Mucosa of stomach (tissue), 1 donor: ENCODE data around the gene SGK1.

Source experiments
- H3K27me3 ChIP-seq: one replicate; pipeline ENCODE4 v1.7.0; 2013; ENCODE audit warnings: mild to moderate bottlenecking, low read length; ENCODE audit not compliant: control insufficient read depth, insufficient read depth
- H3K36me3 ChIP-seq: one replicate; pipeline ENCODE4 v1.7.0; 2013; ENCODE audit warnings: low read length; ENCODE audit not compliant: control insufficient read depth, insufficient read depth
- H3K4me1 ChIP-seq: one replicate; pipeline ENCODE4 v1.7.0; 2013; ENCODE audit warnings: mild to moderate bottlenecking, low read length; ENCODE audit not compliant: control insufficient read depth, insufficient read depth
- H3K4me3 ChIP-seq: one replicate; pipeline ENCODE4 v1.7.0; 2013; ENCODE audit warnings: low read length
- H3K9ac ChIP-seq: one replicate; pipeline ENCODE4 v1.7.0; 2013; ENCODE audit warnings: mild to moderate bottlenecking, low read length, moderate library complexity
- H3K9me3 ChIP-seq: one replicate; pipeline ENCODE4 v1.7.0; 2013; ENCODE audit warnings: mild to moderate bottlenecking, low read length, moderate library complexity; ENCODE audit not compliant: control insufficient read depth
- donor health status: Pancreatic carcinoma.

Gene SGK1

GRCh38 chr6:134166511-134167261, 151.2 kb downstream of the SGK1 start:
- Histone ChIP-seq H3K9ac (no peak overlapping the region), H3K4me3 (no peak overlapping the region), H3K27me3 (no peaks in the 10 kb centered on the region), H3K9me3 (no peaks in the 10 kb centered on the region), H3K36me3 (peaks cover 5% of the 10 kb centered on the region), H3K4me1 (peaks cover 18% of the 10 kb centered on the region)

- H3K27me3 ChIP-seq = no peaks in the 10 kb centered on the region
- H3K9ac ChIP-seq = no peak overlapping the region
- H3K4me1 ChIP-seq = peaks cover 18% of the 10 kb centered on the region
- H3K4me3 ChIP-seq = no peak overlapping the region
- H3K36me3 ChIP-seq = no peaks in the 10 kb centered on the region
- H3K9me3 ChIP-seq = no peaks in the 10 kb centered on the region
Measured at GRCh38 chr6:134165561-134166201, 152.2 kb downstream of the SGK1 start.

- Histone ChIP-seq H3K9me3 (no peaks in the 10 kb centered on the region), H3K9ac (no peak overlapping the region), H3K4me1 (peaks cover 18% of the 10 kb centered on the region), H3K4me3 (no peak overlapping the region), H3K27me3 (no peaks in the 10 kb centered on the region), H3K36me3 (no peaks in the 10 kb centered on the region)
Measured at GRCh38 chr6:134164300-134164699, 153.6 kb downstream of the SGK1 start.

GRCh38 chr6:134162932-134163331, 155.0 kb downstream of the SGK1 start:
- Histone ChIP-seq H3K9ac (no peak overlapping the region), H3K36me3 (no peaks in the 10 kb centered on the region), H3K4me1 (peaks cover 18% of the 10 kb centered on the region), H3K4me3 (no peak overlapping the region), H3K27me3 (no peaks in the 10 kb centered on the region), H3K9me3 (no peaks in the 10 kb centered on the region)

- Histone ChIP-seq H3K9ac (no peak overlapping the region), H3K4me3 (no peak overlapping the region), H3K36me3 (no peaks in the 10 kb centered on the region), H3K9me3 (no peaks in the 10 kb centered on the region), H3K4me1 (peaks cover 8% of the 10 kb centered on the region), H3K27me3 (no peaks in the 10 kb centered on the region)
Measured at GRCh38 chr6:134161041-134161440, 156.9 kb downstream of the SGK1 start.

- H3K4me3 ChIP-seq = no peak overlapping the region
- H3K4me1 ChIP-seq = no peaks in the 10 kb centered on the region
Measured at GRCh38 chr6:134152767-134153485, 165.0 kb downstream of the SGK1 start.

GRCh38 chr6:134148566-134148965, 169.3 kb downstream of the SGK1 start:
- no peak overlapping the region for H3K4me3 ChIP-seq
- H3K36me3 ChIP-seq = no peaks in the 10 kb centered on the region

More at GRCh38 chr6:134152767-134153485, 165.0 kb downstream of the SGK1 start:
- Histone ChIP-seq H3K27me3 (no peaks in the 10 kb centered on the region), H3K9ac (no peak overlapping the region), H3K9me3 (no peaks in the 10 kb centered on the region), H3K36me3 (no peaks in the 10 kb centered on the region)

GRCh38 chr6:134147034-134147533, 170.8 kb downstream of the SGK1 start:
- Histone ChIP-seq H3K27me3 (no peaks in the 10 kb centered on the region), H3K9me3 (no peaks in the 10 kb centered on the region), H3K4me3 (no peak overlapping the region), H3K36me3 (no peaks in the 10 kb centered on the region), H3K9ac (no peak overlapping the region), H3K4me1 (no peaks in the 10 kb centered on the region)

More at GRCh38 chr6:134148566-134148965, 169.3 kb downstream of the SGK1 start:
- H3K9me3 ChIP-seq = no peaks in the 10 kb centered on the region
- H3K27me3 ChIP-seq = no peaks in the 10 kb centered on the region
- no peaks in the 10 kb centered on the region for H3K4me1 ChIP-seq
- no peak overlapping the region for H3K9ac ChIP-seq

- H3K9me3 ChIP-seq = no peaks in the 10 kb centered on the region
- no peaks in the 10 kb centered on the region for H3K27me3 ChIP-seq
- no peaks in the 10 kb centered on the region for H3K36me3 ChIP-seq
- no peak overlapping the region for H3K9ac ChIP-seq
- H3K4me3 ChIP-seq = no peak overlapping the region
- H3K4me1 ChIP-seq = no peaks in the 10 kb centered on the region
Measured at GRCh38 chr6:134146268-134147033, 171.5 kb downstream of the SGK1 start.

- H3K4me3 ChIP-seq = no peak overlapping the region
- no peaks in the 10 kb centered on the region for H3K9me3 ChIP-seq
- no peaks in the 10 kb centered on the region for H3K36me3 ChIP-seq
- H3K27me3 ChIP-seq = no peaks in the 10 kb centered on the region
- no peak overlapping the region for H3K9ac ChIP-seq
- no peaks in the 10 kb centered on the region for H3K4me1 ChIP-seq
Measured at GRCh38 chr6:134145786-134146185, 172.1 kb downstream of the SGK1 start.

- H3K9me3 ChIP-seq = no peaks in the 10 kb centered on the region
- no peaks in the 10 kb centered on the region for H3K36me3 ChIP-seq
- H3K4me1 ChIP-seq = no peaks in the 10 kb centered on the region
- H3K4me3 ChIP-seq = no peak overlapping the region
- H3K27me3 ChIP-seq = no peaks in the 10 kb centered on the region
- H3K9ac ChIP-seq = no peak overlapping the region
Measured at GRCh38 chr6:134138226-134138975, 179.5 kb downstream of the SGK1 start.
